ENCODE results near the gene CDC42BPA. TPM values are rescaled to one million over a fixed set of nuclear protein-coding genes. Genes with fewer than 3 reads are reported as not detected.

CDC42BPA gene
- total RNA-seq, 1 experiment from 2014 or later = 30.1 TPM

DNA sequence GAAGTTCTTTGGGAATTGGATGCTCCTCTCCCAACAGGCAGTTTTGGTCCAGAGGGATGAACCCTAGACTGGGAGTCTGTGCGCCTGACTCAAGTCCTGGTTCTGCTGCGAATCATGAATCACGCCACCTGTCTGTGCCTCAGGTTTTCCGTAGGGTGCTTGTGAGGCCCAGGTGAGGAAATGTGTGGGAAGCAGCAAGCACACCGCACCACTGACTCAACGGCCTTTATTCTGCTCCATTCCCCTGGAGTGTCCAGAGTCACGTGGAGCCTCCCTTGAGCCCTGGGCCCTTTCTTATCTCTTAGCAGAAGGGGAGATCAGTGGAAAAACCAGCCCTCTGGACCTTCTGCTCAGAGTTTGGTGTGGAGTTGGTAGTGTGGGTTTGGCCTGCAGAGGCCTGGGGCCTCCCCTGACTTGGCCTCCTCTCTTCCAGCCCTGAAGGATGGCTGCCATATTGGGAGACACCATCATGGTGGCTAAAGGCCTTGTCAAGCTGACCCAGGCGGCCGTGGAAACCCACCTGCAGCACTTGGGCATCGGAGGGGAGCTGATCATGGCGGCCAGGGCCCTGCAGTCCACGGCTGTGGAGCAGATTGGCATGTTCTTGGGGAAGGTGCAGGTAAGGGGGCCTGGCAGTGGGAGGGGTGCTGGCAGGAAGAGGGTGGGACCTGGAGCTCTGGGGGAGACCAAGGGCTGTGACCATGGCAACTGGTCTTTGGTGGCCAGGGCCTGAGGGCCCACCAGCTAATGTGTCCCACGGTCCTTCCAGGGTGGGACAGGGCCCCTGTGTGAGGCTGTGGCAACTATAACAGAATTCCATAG, 357.1 kb downstream of the CDC42BPA start:
- H4K91ac ChIP-seq (ENCODE audit: insufficient read length, low read depth, low read length) = no peak overlapping the region
- H2BK15ac ChIP-seq (ENCODE audit: low read depth, low read length) = no peak overlapping the region
- H3K79me2 ChIP-seq (ENCODE audit: insufficient read depth, low read length) = no peaks in the 10 kb centered on the region; the same call in 1 of the 2 replicates
- H2AK5ac ChIP-seq (ENCODE audit: insufficient read length, low read length) = no peak overlapping the region
- H2BK120ac ChIP-seq (ENCODE audit: low read depth, low read length, poor library complexity, severe bottlenecking) = no peak overlapping the region
- no peak overlapping the region for H4K5ac ChIP-seq (ENCODE audit: insufficient read length, low read depth, low read length)
- no peaks in the 10 kb centered on the region for H4K20me1 ChIP-seq (ENCODE audit: control insufficient read depth, insufficient read depth, insufficient read length)
- no peaks in the 10 kb centered on the region for H3K23me2 ChIP-seq (ENCODE audit: insufficient read length, low read depth, low read length, poor library complexity, severe bottlenecking)
- H2BK12ac ChIP-seq (ENCODE audit: insufficient read length, low read depth, low read length) = no peak overlapping the region
- TF ChIP-seq CTCF (conservative IDR thresholded peaks at IDR 0.05) = no peak
- no peak overlapping the region for H2BK5ac ChIP-seq (ENCODE audit: insufficient read length, low read length)
- H2BK20ac ChIP-seq (ENCODE audit: low read depth, low read length, poor library complexity, severe bottlenecking) = no peak overlapping the region
- H4K8ac ChIP-seq (replicated peaks; ENCODE audit: insufficient read length, low read depth, low read length) = no peak overlapping the region
- no peak overlapping the region for H3T11ph ChIP-seq (ENCODE audit: low read length)
- WGBS (ENCODE audit: extremely low coverage, insufficient read length, low lambda C conversion rate) = no CpG with 5 or more reads among the region's 13 CpGs
- no peak for DNase-seq
- Mint-ChIP-seq H3K4me1 (peaks cover 0 to 3% of the 10 kb centered on the region in 2 experiments; a peak in 3 of 4 replicates), H3K27ac (no peak overlapping the region), H3K4me3 (no peak overlapping the region), H3K36me3 (ENCODE audit: insufficient read depth in 1 of 3, low read depth in 3 of 3) (peaks cover 7 to 34% (median 10%) of the 10 kb centered on the region in 3 experiments; a peak in 6 of 7 replicates), H3K27me3 (ENCODE audit: low read depth) (no peaks in the 10 kb centered on the region; the same call in 1 of the 2 replicates), H3K9me3 (peaks cover 17 to 18% of the 10 kb centered on the region in 2 experiments; a peak in 4 of 5 replicates)
- H3K23ac ChIP-seq (ENCODE audit: insufficient read length, low read depth, low read length) = no peak overlapping the region
- no peaks in the 10 kb centered on the region for H3K9me3 ChIP-seq (ENCODE audit: control insufficient read depth, low read depth, low read length)
- H3K27me3 ChIP-seq (ENCODE audit: insufficient read depth, low read length) = no peaks in the 10 kb centered on the region
- H3K27ac ChIP-seq (ENCODE audit: insufficient read length, low read depth, low read length) = no peak overlapping the region
- H3K4me2 ChIP-seq (ENCODE audit: insufficient read depth, insufficient read length, low read length) = no peak overlapping the region
- H2AFZ ChIP-seq (ENCODE audit: low read length) = no peak overlapping the region
- H3K14ac ChIP-seq (ENCODE audit: insufficient read depth, low read length) = no peak overlapping the region
- H3K9ac ChIP-seq (ENCODE audit: extremely low read depth, insufficient read length, low read length) = no peak overlapping the region
- H3K4me1 ChIP-seq (ENCODE audit: insufficient read depth, low read length) = no peaks in the 10 kb centered on the region
- no peak overlapping the region for H3K4ac ChIP-seq (ENCODE audit: low read depth, low read length)
- H3K79me1 ChIP-seq (ENCODE audit: insufficient read depth, low read depth, low read length, poor library complexity, severe bottlenecking) = no peaks in the 10 kb centered on the region
- no peak overlapping the region for H3K56ac ChIP-seq (ENCODE audit: insufficient read length, low read depth, low read length)
- no peak overlapping the region for H3K18ac ChIP-seq (ENCODE audit: insufficient read length, low read depth, low read length)

Measured in H9 (cell line).